IPS-NIHi7 (cell line): ENCODE measurements around the gene RPH3AL.
"Not testable (repeated sequence)": the region's sequence is repeated elsewhere in the genome, so short reads cannot be mapped to it uniquely, and the experiment has no call there.

Source experiments
- DNase-seq: peaks from one replicate; pipeline ENCODE4 v3.0.0; 2012; ENCODE audit warnings: mixed read lengths; ENCODE audit errors: extremely low spot score

The RPH3AL gene

GRCh38 chr17:379531-380465 lies 27.2 kb upstream of the RPH3AL start:
- no peak for DNase-seq

- no peak for DNase-seq
Observed at GRCh38 chr17:378068-378467, 25.5 kb upstream of the RPH3AL start.

GRCh38 chr17:376936-377863 lies 24.6 kb upstream of the RPH3AL start:
- no peak for DNase-seq

- DNase-seq, result no peak
Observed at GRCh38 chr17:373613-374230, 21.1 kb upstream of the RPH3AL start.

- DNase-seq, result no peak
Observed at GRCh38 chr17:372157-373152, 19.8 kb upstream of the RPH3AL start.

- DNase-seq, result no peak
Observed at GRCh38 chr17:371583-371982, 19.0 kb upstream of the RPH3AL start.

GRCh38 chr17:367656-368055 lies 15.0 kb upstream of the RPH3AL start:
- not testable (repeated sequence) for DNase-seq

- not testable (repeated sequence) for DNase-seq
Observed at GRCh38 chr17:366657-367615, 14.3 kb upstream of the RPH3AL start.

GRCh38 chr17:364766-365165 lies 12.2 kb upstream of the RPH3AL start:
- DNase-seq, result no peak

GRCh38 chr17:364308-364707 lies 11.7 kb upstream of the RPH3AL start:
- DNase-seq, result no peak

GRCh38 chr17:362721-363120 lies 10.1 kb upstream of the RPH3AL start:
- DNase-seq, result no peak

- DNase-seq, result no peak
Observed at GRCh38 chr17:360092-360750, 7.6 kb upstream of the RPH3AL start.

GRCh38 chr17:358491-359151 lies 6.0 kb upstream of the RPH3AL start:
- no peak for DNase-seq

GRCh38 chr17:357644-358043 lies 5.0 kb upstream of the RPH3AL start:
- DNase-seq, result no peak

- no peak for DNase-seq
Observed at GRCh38 chr17:356671-357434, 4.2 kb upstream of the RPH3AL start.

GRCh38 chr17:354651-355556 lies 2.3 kb upstream of the RPH3AL start:
- no peak for DNase-seq

GRCh38 chr17:353838-354234 lies 1.2 kb upstream of the RPH3AL start:
- DNase-seq, result no peak
